ENCODE measurements around the gene DOCK3. TPM values are rescaled to one million over a fixed set of nuclear protein-coding genes. Genes with fewer than 3 reads are reported as not detected.
"Not testable (repeated sequence)": the region's sequence is repeated elsewhere in the genome, so short reads cannot be mapped to it uniquely, and the experiment has no call there.

The DOCK3 gene
- total RNA-seq, 2 experiments from 2014 or later: 1.00 to 1.1 TPM

GRCh38 chr3:50708620-50709019 is 33.9 kb downstream of the DOCK3 start:
- H3K4me1 Mint-ChIP-seq: peaks cover 5% of the 10 kb centered on the region
- ChIA-PET POLR2A (no interaction called here), CTCF (no interaction called here)
- DNase-seq: no peak
- no peak overlapping the region for H3K27ac Mint-ChIP-seq
- H3K9me3 Mint-ChIP-seq: peaks cover 3% of the 10 kb centered on the region
- no peak overlapping the region for H3K4me3 Mint-ChIP-seq
- H3K36me3 Mint-ChIP-seq (ENCODE audit: low read depth): no peaks in the 10 kb centered on the region
- peaks cover 5% of the 10 kb centered on the region for H3K27me3 Mint-ChIP-seq

DNA sequence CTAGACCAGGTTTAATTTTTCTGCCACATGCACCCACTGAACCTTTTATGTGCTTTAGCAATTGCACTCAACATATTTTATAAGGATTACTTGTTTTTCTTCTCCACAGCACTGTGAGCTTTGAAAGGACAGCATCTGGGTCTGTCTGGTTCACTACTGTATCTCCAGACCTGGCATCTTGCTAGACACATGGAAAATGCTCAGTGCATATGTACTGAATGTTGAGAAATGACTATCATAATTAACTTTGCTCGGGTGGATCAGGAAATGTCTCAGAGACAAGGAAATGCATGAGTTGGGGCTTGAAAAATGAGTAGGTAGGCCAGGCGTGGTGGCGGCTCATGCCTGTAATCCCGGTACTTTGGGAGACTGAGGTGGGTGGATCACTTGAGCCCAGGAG is 40.2 kb downstream of the DOCK3 start:
- H3K27ac Mint-ChIP-seq: no peak overlapping the region
- no peaks in the 10 kb centered on the region for H3K36me3 Mint-ChIP-seq (ENCODE audit: low read depth)
- no peaks in the 10 kb centered on the region for H3K9me3 Mint-ChIP-seq
- no peak for DNase-seq
- ChIA-PET POLR2A (no interaction called here), CTCF (no interaction called here)
- H3K27me3 Mint-ChIP-seq: peaks cover 4% of the 10 kb centered on the region
- H3K4me3 Mint-ChIP-seq: no peak overlapping the region
- H3K4me1 Mint-ChIP-seq: no peaks in the 10 kb centered on the region

DNA sequence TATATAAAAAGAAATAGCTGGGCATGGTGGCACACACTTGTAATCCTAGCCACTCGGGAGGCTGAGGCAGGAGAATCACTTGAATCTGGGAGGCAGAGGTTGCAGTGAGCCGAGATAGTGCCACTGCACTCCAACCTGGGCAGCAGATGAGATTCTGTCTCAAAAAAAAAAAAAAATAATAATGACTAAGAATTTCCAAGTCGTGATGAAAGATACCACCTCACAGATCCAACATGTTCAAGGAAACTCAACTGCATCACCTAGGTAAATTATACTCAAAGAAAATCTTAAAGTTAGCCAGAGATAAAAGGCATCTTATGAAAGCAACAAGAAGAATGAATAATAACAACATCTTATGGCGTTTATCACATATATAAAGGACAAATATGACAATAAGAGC is 50.1 kb downstream of the DOCK3 start:
- ChIA-PET POLR2A (no interaction called here), CTCF (no interaction called here)
- no peak for DNase-seq
- H3K27me3 Mint-ChIP-seq: peaks cover 13% of the 10 kb centered on the region
- no peaks in the 10 kb centered on the region for H3K9me3 Mint-ChIP-seq
- no peaks in the 10 kb centered on the region for H3K36me3 Mint-ChIP-seq (ENCODE audit: low read depth)
- no peak overlapping the region for H3K27ac Mint-ChIP-seq
- no peak overlapping the region for H3K4me3 Mint-ChIP-seq
- H3K4me1 Mint-ChIP-seq: no peaks in the 10 kb centered on the region

- Mint-ChIP-seq H3K27ac (no peak overlapping the region), H3K36me3 (ENCODE audit: low read depth) (peaks cover 2% of the 10 kb centered on the region), H3K4me1 (no peaks in the 10 kb centered on the region), H3K9me3 (peaks cover 12% of the 10 kb centered on the region), H3K4me3 (no peak overlapping the region), H3K27me3 (no peaks in the 10 kb centered on the region)
- ChIA-PET CTCF (no interaction called here), POLR2A (no interaction called here)
- DNase-seq: no peak
These were observed 60.3 kb downstream of the DOCK3 start for GRCh38 chr3:50734985-50735384.

DNA sequence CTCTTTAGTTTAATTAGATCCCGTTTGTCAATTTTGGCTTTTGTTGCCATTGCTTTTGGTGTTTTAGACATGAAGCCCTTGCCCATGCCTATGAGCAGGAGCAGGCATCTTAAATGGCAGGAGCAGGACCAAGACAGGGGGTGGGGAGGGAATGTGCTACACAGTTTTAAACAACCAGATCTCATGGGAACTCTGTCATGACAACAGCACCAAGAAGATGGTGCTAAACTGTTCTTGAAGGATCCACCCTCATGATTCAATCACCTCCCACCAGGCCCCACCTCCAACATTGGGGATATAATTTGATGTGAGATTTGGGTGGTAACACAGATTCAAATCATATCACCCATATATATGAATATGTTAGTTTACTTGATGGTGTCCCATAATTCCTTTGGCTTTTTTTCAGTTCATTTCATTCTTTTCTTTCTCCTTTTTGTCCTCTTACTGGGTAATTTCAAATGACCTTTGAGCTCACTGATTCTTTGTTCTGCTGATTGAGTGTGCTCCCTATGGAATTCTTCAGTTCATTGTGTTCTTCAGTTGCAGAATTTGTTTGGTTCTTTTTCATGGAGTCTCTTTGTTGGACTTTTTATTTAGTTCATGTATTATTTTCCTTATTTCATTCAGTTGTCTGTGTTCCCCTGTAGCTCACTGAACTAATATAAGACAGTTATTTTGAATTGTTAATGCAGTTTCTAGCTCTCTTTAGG is 62.6 kb downstream of the DOCK3 start:
- peaks cover 12% of the 10 kb centered on the region for H3K9me3 Mint-ChIP-seq
- no peaks in the 10 kb centered on the region for H3K4me1 Mint-ChIP-seq
- H3K27ac Mint-ChIP-seq: no peak overlapping the region
- H3K27me3 Mint-ChIP-seq: no peaks in the 10 kb centered on the region
- no peak overlapping the region for H3K4me3 Mint-ChIP-seq
- CTCF ChIA-PET: no interaction called here
- POLR2A ChIA-PET: no interaction called here
- no peak for DNase-seq
- H3K36me3 Mint-ChIP-seq (ENCODE audit: low read depth): peaks cover 2% of the 10 kb centered on the region

DNA sequence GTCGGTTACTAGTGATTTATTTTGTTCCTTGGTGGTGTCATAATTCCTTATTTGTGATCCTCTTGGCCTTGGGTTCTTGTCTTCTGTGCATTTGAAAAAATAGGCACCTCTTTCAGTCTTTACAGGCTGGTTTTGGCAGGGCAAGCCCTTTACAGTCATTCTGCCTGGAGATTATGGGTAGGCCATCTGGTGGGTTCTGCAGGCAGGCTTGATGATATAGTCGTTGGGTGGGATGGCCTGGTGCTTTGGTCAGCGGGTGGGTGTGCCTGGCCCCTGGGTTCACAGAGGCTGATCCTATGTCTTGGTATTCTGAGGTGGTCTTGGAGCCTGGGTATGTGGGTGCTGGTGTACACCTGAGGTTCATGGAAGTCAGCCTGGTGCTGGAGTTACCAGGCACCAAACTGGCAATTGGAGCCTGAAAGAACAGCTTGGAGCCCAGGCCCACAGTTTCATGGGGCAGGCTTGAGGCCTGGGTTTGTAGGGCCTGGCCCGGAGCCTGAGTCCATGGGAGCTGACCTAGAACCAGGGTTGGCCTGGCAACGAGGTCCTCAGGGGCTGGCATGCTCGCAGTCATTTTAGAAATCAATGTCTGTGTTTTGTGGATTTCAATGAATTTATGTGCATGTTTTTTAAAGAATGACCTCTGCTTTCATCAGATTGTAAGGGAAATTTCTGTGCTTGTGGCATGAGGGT is 63.3 kb downstream of the DOCK3 start:
- H3K27ac Mint-ChIP-seq: no peak overlapping the region
- POLR2A ChIA-PET: no interaction called here
- no peaks in the 10 kb centered on the region for H3K4me1 Mint-ChIP-seq
- no peak overlapping the region for H3K4me3 Mint-ChIP-seq
- H3K9me3 Mint-ChIP-seq: peaks cover 12% of the 10 kb centered on the region
- CTCF ChIA-PET: no interaction called here
- no peaks in the 10 kb centered on the region for H3K27me3 Mint-ChIP-seq
- no peak for DNase-seq
- H3K36me3 Mint-ChIP-seq (ENCODE audit: low read depth): peaks cover 2% of the 10 kb centered on the region

- CTCF ChIA-PET: no interaction called here
- Mint-ChIP-seq H3K9me3 (no peaks in the 10 kb centered on the region), H3K27ac (no peak overlapping the region), H3K27me3 (no peaks in the 10 kb centered on the region), H3K36me3 (ENCODE audit: low read depth) (no peaks in the 10 kb centered on the region), H3K4me3 (no peak overlapping the region), H3K4me1 (no peaks in the 10 kb centered on the region)
- POLR2A ChIA-PET: no interaction called here
- no peak for DNase-seq
These were observed 68.9 kb downstream of the DOCK3 start for GRCh38 chr3:50743643-50744042.

GRCh38 chr3:50749822-50750221 is 75.1 kb downstream of the DOCK3 start:
- H3K4me3 Mint-ChIP-seq: no peak overlapping the region
- no peak overlapping the region for H3K27ac Mint-ChIP-seq
- ChIA-PET CTCF (interaction anchor here (0.6 kb wide), 1 partner anchor 1470 kb away, joined by 5 read pairs; no protein-coding TSS in a partner anchor), POLR2A (no interaction called here)
- H3K9me3 Mint-ChIP-seq: no peaks in the 10 kb centered on the region
- H3K27me3 Mint-ChIP-seq: no peaks in the 10 kb centered on the region
- no peaks in the 10 kb centered on the region for H3K4me1 Mint-ChIP-seq
- no peaks in the 10 kb centered on the region for H3K36me3 Mint-ChIP-seq (ENCODE audit: low read depth)
- no peak for DNase-seq

DNA sequence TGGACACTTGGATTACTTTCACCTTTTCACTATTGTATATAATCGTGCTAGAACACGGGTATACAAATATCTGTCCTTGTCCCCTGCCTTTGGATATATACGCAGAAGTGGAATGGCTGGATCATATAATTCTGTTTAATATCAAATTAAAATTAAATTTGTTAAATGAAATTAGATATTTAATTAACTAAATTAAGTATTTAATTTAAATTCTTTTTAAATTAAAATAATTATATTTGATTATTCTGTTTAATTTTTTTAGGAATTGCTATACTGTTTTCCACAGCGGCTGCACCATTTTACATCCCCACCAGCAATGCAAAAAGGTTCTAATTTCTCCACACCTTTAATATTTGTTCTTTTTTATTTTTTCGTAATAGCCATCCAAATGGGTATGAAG is 84.3 kb downstream of the DOCK3 start:
- no peaks in the 10 kb centered on the region for H3K36me3 Mint-ChIP-seq (ENCODE audit: low read depth)
- H3K9me3 Mint-ChIP-seq: peaks cover 2% of the 10 kb centered on the region
- ChIA-PET CTCF (no interaction called here), POLR2A (interaction anchor here (0.6 kb wide), 1 partner anchor 12 kb away, joined by 4 read pairs; no protein-coding TSS in a partner anchor)
- no peak overlapping the region for H3K4me3 Mint-ChIP-seq
- DNase-seq: no peak
- H3K4me1 Mint-ChIP-seq: no peaks in the 10 kb centered on the region
- H3K27ac Mint-ChIP-seq: no peak overlapping the region
- no peaks in the 10 kb centered on the region for H3K27me3 Mint-ChIP-seq

- CTCF ChIA-PET: interaction anchor here (0.6 kb wide), 1 partner anchor 22 kb away, joined by 3 read pairs; no protein-coding TSS in a partner anchor
- H3K27me3 Mint-ChIP-seq: peaks cover 27% of the 10 kb centered on the region
- H3K9me3 Mint-ChIP-seq: peaks cover 2% of the 10 kb centered on the region
- no peak overlapping the region for H3K27ac Mint-ChIP-seq
- no peak for DNase-seq
- POLR2A ChIA-PET: no interaction called here
- no peak overlapping the region for H3K4me3 Mint-ChIP-seq
- H3K36me3 Mint-ChIP-seq (ENCODE audit: low read depth): no peaks in the 10 kb centered on the region
- H3K4me1 Mint-ChIP-seq: no peaks in the 10 kb centered on the region
These were observed 103.0 kb downstream of the DOCK3 start for GRCh38 chr3:50777680-50778079.

DNA sequence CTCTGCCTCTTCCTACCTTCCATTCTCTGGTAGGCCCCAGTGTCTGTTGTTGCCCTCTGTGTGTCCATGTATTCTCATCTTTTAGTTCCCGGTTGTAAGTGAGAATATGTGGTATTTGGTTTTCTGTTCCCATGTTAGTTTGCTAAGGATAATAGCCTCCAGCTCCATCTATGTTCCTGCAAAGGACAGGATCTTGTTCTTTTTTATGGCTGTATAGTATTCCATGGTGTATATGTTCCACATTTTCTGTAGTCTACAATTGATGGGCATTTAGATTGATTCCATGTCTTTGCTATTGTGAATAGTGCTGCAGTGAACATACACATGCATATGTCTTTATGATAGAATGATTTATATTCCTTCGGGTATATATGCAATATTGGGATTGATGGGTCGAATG is 107.0 kb downstream of the DOCK3 start:
- H3K27me3 Mint-ChIP-seq; DNase-seq; POLR2A ChIA-PET; H3K36me3 Mint-ChIP-seq (ENCODE audit: low read depth); H3K27ac Mint-ChIP-seq; H3K4me3 Mint-ChIP-seq; CTCF ChIA-PET; H3K4me1 Mint-ChIP-seq: not testable (repeated sequence)
- H3K9me3 Mint-ChIP-seq: peaks cover 12% of the 10 kb centered on the region

GRCh38 chr3:50786631-50787030 is 111.9 kb downstream of the DOCK3 start:
- Mint-ChIP-seq H3K36me3 (ENCODE audit: low read depth) (no peaks in the 10 kb centered on the region), H3K27me3 (no peaks in the 10 kb centered on the region), H3K4me1 (no peaks in the 10 kb centered on the region), H3K4me3 (no peak overlapping the region), H3K27ac (no peak overlapping the region), H3K9me3 (peaks cover 12% of the 10 kb centered on the region)
- ChIA-PET CTCF (no interaction called here), POLR2A (no interaction called here)
- no peak for DNase-seq

- H3K9me3 Mint-ChIP-seq; POLR2A ChIA-PET; H3K27me3 Mint-ChIP-seq; H3K4me1 Mint-ChIP-seq; H3K4me3 Mint-ChIP-seq; H3K27ac Mint-ChIP-seq; H3K36me3 Mint-ChIP-seq (ENCODE audit: low read depth); DNase-seq: not testable (repeated sequence)
- CTCF ChIA-PET: interaction anchor here (0.6 kb wide), 1 partner anchor 356 kb away, joined by 3 read pairs; no protein-coding TSS in a partner anchor
These were observed 116.2 kb downstream of the DOCK3 start for GRCh38 chr3:50790894-50791293.

DNA sequence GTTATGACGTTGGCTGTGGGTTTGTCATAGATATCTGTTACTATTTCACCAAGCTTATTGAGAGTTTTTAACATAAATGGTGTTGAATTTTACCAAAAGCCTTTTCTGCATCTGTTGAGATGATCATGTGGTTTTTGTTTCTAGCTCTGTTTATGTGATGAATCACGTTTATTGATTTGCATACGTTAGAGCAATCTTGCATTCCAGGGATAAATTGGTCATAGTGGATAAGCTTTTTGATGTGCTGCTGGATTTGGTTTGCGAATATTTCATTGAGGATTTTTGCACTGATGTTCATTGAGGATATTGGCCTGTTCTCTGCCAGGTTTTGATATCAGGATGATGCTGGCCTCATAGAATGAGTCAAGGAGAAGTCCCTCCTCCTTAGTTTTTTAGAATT is 117.8 kb downstream of the DOCK3 start:
- H3K27me3 Mint-ChIP-seq: peaks cover 4% of the 10 kb centered on the region
- no peaks in the 10 kb centered on the region for H3K36me3 Mint-ChIP-seq (ENCODE audit: low read depth)
- H3K9me3 Mint-ChIP-seq: peaks cover 2% of the 10 kb centered on the region
- no peak for DNase-seq
- CTCF ChIA-PET: interaction anchor here (1.0 kb wide), 1 partner anchor 21 kb away, joined by 3 read pairs; no protein-coding TSS in a partner anchor
- no peak overlapping the region for H3K4me3 Mint-ChIP-seq
- no peaks in the 10 kb centered on the region for H3K4me1 Mint-ChIP-seq
- POLR2A ChIA-PET: no interaction called here
- no peak overlapping the region for H3K27ac Mint-ChIP-seq
